H1 (cell line): ENCODE data around the gene EFCAB6. TPM values are rescaled to one million over a fixed set of nuclear protein-coding genes. Genes with fewer than 3 reads are reported as not detected.

Experiments used
- ATF2 ChIP-seq: IDR thresholded peaks from 2 replicates; pipeline ENCODE4 v1.6.1; 2012; ENCODE audit warnings: low read length, inconsistent platforms
- GABPA ChIP-seq: IDR thresholded peaks from 2 replicates; pipeline ENCODE4 v1.6.1; 2011; ENCODE audit warnings: mild to moderate bottlenecking, low read length, moderate library complexity, borderline replicate concordance; ENCODE audit not compliant: insufficient read depth
- MAFK ChIP-seq: IDR thresholded peaks from 2 replicates; pipeline ENCODE4 v1.6.1; 2012; ENCODE audit warnings: low read depth, mild to moderate bottlenecking, improper control_type of control experiment, low read length
- SIN3A ChIP-seq, 2 experiments: IDR thresholded peaks in 1 of 2; conservative IDR thresholded peaks in 1 of 2; 2 replicates each; pipeline ENCODE4 v1.6.1; 2011 to 2012; ENCODE audit warnings: low read length in 2 of 2, improper control_type of control experiment in 1 of 2, low read depth in 1 of 2, mild to moderate bottlenecking in 1 of 2
- SRF ChIP-seq: IDR thresholded peaks from 2 replicates; pipeline ENCODE4 v1.6.1; 2011; ENCODE audit warnings: mild to moderate bottlenecking, low read depth, low read length, moderate library complexity
- TAF1 ChIP-seq: IDR thresholded peaks from 2 replicates; pipeline ENCODE4 v1.6.1; 2011; ENCODE audit warnings: mild to moderate bottlenecking, low read depth, low read length
- polyA plus RNA-seq, 7 experiments: library from polyadenylated mRNA; depleted of rRNA in 3 of 7; stranded (reverse) in 5 of 7; unstranded in 2 of 7; fragments of >200 nt in 5 of 7; fragments of 200-250 nt in 2 of 7; gene quantifications; 1 replicate in 5 of 7; 2 replicates in 1 of 7; 4 replicates in 1 of 7; pipeline versions ENCODE4 v1.2.1 to v1.2.3, GENCODE V29; 2011 to 2013; ENCODE audit warnings: missing spikeins in 2 of 7, mixed read lengths in 2 of 7
- total RNA-seq: library from RNA; stranded (reverse); fragmentation: NEBNext Ultra II Directional; extraction: Animal tissue kit (Norgen Biotek cat#: 25700); gene quantifications from 2 replicates; pipeline ENCODE4 v1.2.1, GENCODE V29; 2021

Gene EFCAB6
- total and polyA plus RNA-seq, 2 of the 8 experiments (the other 6 are each of a cell fraction or from before 2014, with no cell fraction given), result 0.32 to 1.7 TPM

- TF ChIP-seq ATF2 (no peak), TAF1 (no peak), MAFK (no peak), GABPA (no peak), SIN3A (conservative IDR thresholded peaks at IDR 0.05 in 1 of 2, IDR thresholded peaks at IDR 0.05 in 1 of 2; ENCODE audit: low read depth in 1 of 2, low read length in 2 of 2) (no peak), SRF (no peak)
These were observed 320.4 kb downstream of the EFCAB6 start (continued) for GRCh38 chr22:43491737-43492136.
